Fibroblast of upper back skin (primary cell): ENCODE measurements around the gene AKT1S1.

Experiments used
- DNase-seq: peaks from one replicate; pipeline ENCODE4 v3.0.0-alpha.2; 2013

The AKT1S1 gene

DNA sequence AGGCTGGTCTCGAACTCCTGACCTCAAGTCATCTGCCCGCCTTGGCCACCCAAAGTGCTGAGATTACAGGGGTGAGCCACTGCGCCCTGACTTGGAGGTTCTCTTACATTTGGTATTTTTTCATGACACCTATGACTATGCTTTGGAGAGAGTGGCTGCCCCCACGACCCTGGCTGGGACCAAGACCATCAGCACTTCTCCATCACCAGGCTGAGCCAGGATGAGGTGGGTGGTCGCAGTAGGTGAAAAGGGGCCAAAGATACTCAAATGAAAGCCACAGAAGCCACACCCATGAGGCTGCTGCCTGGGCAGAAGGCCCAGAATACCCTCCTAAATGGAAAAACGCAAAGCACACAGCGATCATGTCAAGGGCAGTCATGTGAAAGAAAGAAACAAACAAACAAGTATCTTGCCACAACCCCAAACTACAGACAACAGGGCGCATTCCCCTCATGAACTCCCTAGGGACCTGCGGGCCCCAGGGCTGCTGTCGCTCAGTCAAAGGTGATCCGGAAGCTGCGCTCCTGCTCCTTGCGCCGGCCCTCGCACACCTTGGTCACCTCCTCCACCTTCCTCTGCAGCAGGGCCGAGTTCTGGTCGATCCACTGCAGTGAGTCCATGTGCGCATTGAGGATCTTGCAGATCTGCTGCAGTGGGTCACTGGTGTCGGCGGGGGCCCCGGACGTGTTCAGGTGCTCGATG is 30.7 kb upstream of the AKT1S1 start:
- no peak for DNase-seq

DNA sequence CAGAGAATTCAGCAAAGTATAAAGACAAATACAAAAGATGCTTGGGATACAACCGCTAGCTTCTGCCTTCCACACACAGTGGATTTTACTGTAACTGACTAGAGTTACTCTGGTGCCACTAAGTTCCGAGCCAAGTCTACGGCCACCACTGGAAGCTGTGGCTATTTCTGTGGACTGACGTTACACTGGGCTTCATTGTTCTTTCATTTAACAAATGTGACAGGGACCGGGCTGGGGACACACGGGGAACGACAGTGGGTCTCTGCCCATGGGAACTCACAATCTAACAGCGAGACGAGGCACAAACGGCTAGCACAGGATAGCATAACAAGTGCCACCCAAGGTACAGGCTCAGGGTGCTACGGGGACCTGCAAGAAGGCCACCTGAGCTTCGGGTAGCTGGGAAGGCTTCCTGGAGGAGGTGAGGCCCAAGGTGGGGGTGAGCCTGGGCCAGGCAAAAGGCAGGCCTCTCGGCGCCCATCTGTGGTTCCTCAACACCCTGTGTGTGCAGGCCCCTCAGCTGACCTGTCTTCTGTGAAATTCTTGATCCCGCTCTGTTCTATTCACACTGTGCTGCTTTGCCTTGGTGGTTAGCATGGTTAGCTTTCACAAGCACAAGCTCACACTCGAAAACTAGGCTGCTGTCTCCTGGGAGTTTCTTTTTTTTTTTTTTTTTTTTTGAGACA is 29.9 kb upstream of the AKT1S1 start:
- no peak for DNase-seq

DNA sequence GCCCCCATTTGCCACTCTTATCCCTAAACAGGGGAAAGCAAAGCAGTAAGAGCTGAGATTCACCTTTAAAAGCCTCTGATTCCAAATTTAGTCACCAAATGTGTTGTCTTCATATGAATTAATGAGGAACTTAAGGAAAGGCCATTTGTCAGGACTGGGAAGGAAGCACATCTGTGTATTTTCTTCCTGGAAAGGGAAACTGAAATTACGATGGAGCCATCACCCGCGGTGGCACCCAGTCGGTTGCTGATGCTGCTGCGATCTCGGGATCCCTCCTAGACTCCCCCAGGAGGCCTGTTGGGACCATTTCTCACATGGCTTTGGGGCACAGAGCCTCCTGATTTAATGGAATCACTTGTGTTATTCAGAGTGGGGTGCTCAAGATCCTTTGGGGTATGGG is 27.0 kb upstream of the AKT1S1 start:
- no peak for DNase-seq

DNA sequence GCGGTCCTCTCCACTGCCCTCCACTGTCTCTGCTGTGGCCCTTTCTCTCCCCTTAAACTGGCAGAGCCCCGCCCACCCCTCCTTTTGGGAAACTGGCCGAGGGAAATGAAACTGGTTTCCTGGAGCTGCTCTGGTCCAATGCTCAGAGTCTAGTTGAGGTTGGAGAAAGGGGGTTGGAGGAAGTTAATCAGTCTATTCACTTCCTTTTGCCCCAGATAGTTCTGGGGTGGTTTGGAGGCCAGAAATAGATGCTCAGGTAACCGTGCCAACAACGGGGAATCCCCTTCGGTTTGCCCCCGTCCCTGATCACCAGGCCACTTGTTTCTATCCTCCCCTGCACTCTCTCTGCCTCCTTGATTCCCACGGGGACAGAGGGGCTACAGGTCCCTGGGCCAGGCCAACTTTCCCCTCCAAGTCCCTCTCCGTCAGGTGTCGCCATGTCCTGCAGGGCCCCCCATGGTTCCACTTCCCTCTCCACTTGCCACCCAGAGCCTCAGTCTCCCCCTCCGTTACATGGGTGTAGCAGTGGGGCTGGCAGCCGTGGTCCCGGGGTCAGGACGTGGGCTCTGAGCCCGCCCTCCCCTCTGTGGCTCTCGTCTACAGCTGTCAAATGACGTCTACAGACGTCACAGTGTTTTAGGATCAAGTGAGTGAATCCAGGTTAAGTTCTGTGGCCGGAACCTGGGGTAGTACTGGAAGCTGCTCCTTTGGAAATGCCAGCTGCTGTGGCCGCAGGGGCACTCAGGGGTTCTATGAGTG is 19.9 kb upstream of the AKT1S1 start, which contains the start of gene IL4I1:
IL4I1 (minus strand) TSS at position 25 of the 759 bp plus-strand sequence. CDS start 727 bp downstream, outside the sequence.
- DNase-seq: peak; percentile 11

DNA sequence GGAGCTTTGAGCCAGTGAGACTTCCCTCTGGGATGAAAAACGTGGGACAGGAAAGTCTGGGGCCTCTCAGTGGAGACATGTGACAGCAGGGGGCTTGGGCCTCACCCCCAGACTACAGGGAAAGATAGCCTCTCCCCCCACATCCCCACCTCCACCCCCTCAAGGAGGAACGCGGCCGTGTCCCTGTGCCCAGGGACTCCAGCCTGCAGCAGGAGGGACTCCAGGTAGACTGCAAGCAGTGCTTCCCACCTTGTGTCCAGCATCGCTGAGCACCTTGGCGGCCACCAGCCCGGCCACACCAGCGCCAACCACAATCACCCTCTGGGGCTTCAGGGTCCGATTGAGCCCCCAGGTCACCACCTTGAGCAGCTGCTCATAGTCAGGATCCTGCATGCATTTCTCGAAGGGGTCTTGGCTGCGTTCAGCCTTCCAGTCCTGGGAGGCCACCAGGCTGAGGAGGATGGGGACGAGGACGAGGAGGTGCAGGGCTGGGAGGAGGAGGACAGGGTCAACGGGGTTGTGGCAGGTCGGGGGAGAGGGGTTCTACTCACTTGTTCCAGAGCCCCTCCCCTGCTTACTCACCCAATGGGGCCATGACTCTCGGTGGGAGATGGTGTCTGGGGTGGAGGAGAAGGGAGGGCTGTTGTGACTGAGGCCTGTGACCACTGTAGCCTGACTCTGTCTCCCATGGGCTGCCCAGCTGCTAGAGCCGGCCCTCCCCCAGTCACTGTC is 18.6 kb upstream of the AKT1S1 start:
- no peak for DNase-seq

DNA sequence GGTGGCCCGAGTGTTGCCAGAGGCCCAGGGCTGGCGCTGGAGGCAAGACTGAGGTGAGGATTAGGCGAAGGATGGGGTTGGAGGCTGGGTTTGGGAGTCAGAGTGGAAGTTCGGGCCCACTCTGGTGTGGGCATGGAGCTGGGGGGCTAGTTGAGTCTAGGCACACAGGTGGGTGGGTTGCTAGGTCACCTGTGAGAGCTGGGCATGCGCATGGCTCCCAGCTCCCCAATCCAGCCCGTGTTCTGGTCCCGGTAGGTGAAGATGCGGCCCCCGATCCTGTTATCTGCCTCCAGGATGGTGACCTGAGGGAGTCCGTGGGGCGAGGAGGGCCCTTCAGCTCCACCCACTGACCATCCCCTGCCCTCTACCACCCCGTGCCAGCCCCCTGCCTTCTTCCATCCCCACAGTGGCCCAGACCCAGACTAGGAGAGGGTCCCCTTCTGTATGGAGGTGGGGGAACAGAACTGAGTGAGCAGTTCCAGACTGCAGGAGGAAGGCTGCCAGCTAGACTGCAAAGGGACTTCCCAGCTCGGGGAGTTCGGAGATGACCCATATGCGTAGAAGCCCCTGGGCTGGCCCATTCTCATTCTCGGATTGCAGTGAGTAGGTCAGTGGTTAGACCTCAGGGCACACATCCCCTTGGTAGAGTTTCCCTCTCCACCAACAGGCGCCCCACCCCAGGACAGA is 17.9 kb upstream of the AKT1S1 start:
- DNase-seq: no peak

DNA sequence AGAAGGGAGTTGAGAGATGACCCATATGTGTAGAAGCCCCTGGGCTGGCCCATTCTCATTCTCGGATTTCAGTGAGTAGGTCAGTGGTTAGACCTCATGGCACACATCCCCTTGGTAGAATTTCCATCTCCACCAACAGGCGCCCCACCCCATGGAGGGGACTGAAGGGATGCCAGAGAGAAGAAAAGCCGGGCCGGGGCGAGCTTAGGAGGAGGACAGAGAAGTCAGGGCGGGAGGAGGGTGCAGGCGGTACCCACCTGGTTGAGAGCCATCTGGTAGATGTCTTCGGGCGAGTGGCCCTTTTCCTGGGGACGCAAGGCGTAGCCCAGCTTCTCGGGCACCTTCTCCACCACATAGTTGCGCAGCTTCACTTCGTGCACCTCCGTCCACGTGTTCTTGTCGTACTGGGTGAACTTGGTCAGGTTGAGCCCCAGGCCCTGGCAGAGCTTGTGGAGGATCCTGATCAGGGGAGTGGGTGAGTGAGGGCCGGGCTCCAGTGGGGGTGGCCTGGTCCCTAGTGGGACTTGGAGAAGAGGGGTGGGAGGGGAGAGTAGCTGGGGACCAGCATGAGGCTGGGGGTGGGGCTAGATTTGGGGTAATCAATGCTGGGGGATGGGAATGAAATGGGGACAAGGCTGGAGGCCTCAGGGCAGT is 17.0 kb upstream of the AKT1S1 start:
- DNase-seq: no peak

DNA sequence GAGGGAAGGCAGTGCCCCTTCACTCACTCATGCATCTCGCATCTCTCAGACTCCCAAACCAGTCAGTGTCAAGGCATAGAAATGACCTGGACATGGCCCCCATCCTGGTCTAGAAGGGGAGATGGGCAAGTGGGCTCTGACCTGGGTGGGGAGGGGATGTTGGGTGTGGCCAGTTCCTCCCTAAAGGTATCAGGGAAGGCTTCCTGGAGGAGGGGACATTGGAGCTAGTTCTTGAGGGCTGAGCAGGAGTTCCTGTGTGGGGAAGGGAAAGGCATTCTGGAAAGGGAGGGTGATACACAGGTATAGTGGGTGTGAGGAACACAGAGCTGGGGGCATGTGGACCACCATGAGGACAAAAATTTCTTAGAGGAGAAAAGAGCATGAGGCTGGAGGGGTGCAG is 15.6 kb upstream of the AKT1S1 start:
- DNase-seq: no peak

DNA sequence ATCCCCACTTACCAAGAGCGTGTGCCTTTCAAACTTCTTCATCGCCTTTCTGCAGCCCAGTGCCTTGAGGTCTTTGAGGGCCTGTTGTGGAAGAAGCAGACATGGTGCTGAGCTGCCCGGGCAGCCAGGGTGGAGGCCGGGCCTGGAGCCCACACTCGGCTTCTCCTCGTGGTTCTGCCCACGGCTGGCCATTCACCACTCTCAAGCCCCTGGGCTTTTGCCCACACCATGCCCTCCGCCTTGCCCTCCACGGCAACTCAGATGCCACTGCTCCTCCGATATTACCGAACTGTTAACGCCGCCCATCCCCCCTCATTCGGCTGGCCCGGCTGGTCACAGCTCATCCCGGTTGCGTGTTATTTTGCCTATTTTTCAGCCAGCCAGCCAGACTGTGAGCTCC is 14.2 kb upstream of the AKT1S1 start:
- no peak for DNase-seq

- peak; percentile 7 for DNase-seq
These were observed 13.5 kb upstream of the AKT1S1 start for GRCh38 chr19:49890349-49891311.

DNA sequence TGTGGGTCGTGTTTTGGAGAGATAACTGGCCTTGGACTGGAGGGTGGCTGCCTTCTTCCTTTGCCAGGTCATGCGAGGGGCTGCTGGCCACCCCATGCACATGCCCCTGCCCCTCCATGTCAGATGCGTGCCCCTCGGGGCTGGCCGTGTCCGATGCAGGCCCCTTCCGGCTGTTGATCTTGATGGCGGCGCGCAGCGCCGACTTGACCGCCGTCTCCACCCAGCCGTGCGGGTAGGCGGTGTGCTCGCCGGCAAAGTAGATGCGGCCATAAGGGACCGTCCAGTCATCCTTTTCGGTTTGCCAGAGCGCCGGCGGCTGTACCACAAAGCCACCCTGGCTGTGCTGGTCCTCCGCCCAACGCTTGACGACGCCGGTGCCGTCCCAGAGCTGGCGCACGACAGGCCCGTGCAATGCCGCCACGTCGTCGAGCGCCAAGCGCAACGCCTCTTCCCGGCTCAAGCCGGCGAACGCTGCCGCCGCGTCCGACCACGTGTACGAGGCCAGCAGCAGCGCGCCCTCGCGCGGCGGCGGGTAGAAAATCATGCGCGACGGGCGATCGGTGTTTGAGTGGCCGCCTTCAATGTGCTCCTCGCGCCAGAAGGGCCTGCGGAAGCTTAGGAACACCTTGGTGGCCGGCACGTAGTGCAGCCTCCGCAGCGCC is 12.7 kb upstream of the AKT1S1 start:
- peak; percentile 63 for DNase-seq

- no peak for DNase-seq
These were observed 12.0 kb upstream of the AKT1S1 start for GRCh38 chr19:49889038-49889686.

- no peak for DNase-seq
These were observed 11.3 kb upstream of the AKT1S1 start for GRCh38 chr19:49888510-49888824.

GRCh38 chr19:49887665-49888509 is 10.7 kb upstream of the AKT1S1 start:
- no peak for DNase-seq

DNA sequence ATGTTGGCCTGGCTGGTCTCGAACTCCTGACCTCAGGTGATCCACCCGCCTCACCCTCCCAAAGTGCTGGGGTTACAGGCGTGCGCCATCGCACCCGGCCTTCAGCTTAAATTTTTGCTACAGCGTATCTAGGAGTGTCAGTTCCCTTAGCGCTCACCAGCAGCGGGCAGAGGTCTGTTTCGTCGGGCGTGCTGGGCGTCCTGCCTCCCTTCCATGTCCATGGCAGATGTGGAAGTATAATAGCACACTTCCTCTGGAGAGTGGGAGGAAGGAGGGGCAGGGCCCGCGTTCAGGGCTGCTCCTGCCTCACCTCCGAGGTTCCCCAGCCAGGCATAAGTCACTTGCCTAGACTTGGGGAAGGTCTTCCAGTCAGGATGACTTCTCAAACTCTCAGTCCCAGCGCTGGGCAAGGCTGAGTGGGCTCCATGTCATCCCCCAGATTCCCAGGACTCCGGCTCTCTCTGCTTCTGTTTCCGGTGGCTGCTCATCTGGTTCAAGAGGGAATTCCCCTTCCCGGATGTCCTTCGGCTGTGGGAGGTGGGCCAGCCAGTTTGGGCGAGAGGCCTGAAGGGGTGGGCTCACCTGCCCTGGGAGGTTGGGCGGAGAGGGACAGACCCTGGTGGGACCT is 10.0 kb upstream of the AKT1S1 start:
- no peak for DNase-seq

DNA sequence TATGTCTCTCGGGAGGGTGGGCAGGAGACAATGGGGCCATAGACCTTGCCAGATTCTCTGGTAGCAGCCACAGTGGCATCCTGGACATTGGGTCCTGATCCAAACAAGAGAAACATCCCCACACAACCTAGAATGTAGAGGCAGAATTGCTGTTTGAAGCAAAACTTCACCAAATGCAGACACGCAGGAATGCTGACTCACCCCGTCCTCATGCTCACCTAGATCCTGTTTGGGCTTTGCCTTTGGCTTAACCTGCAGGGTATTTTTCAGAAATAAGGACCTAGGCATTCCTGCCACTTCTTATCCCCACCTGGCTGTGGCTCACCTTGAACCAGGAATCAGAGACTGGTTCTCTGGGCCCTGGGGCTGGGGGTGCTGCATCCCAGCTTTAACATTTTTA is 7.6 kb upstream of the AKT1S1 start:
- DNase-seq: no peak

DNA sequence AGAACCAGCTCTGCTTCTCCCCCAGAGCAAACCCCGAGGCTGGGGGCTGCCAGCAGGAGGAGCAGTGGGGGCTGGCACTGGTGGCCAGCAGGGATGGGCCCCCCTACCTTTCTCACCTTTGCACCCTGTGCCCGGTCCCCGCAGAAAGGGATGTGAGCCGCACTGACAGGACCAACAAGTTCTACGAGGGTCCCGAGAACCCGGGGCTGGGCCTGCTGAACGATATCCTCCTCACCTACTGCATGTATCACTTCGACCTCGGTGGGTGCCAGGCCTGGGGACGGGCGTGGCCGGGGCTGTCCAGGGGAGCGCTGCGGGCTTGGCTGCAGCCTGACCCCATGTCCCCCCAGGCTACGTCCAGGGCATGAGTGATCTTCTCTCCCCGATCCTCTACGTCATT is 7.0 kb upstream of the AKT1S1 start:
- DNase-seq: no peak

DNA sequence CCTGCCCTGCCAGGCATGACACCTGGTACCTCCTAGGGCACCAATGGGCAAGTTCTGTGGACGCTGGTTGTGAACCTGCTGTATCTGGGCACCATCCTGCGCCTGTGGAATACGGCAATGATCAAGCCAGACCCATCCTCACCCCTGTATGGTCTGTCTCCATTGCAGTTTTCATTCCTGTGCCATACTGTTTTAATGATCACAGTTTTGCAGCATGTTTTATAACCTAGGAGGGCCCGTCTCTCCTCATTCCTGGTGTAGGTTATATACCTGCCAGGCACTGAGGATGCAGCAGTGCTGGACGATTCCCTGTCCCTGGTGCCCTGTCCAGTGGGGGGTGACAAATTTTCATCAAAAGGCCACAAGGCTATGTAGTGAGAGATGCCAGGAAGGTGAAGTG is 5.9 kb upstream of the AKT1S1 start:
- no peak for DNase-seq
